Measurements from ENCODE around the gene ASIC1. TPM values are rescaled to one million over a fixed set of nuclear protein-coding genes. Genes with fewer than 3 reads are reported as not detected.

The ASIC1 gene
- total RNA-seq, 1 donor from 2014 or later: 451 TPM

- peaks cover 36% of the 10 kb centered on the region for H3K4me1 Mint-ChIP-seq (ENCODE audit: low read depth, unreplicated experiment)
- H3K9me3 Mint-ChIP-seq (ENCODE audit: unreplicated experiment): peaks cover 17% of the 10 kb centered on the region
- no peak for DNase-seq
- H3K27me3 Mint-ChIP-seq (ENCODE audit: unreplicated experiment): peaks cover 17% of the 10 kb centered on the region
- no peak overlapping the region for H3K27ac Mint-ChIP-seq (ENCODE audit: unreplicated experiment)
- no peaks in the 10 kb centered on the region for H3K36me3 Mint-ChIP-seq (ENCODE audit: unreplicated experiment)
- no peak for TF ChIP-seq CTCF (IDR thresholded peaks at IDR 0.05; ENCODE audit: partially characterized antibody, unreplicated experiment)
- no peak overlapping the region for H3K4me3 Mint-ChIP-seq (ENCODE audit: unreplicated experiment)
These were observed 9.6 kb upstream of the ASIC1 start for GRCh38 chr12:50047693-50048250.

- Mint-ChIP-seq H3K27ac (ENCODE audit: unreplicated experiment) (peak overlapping the region; percentile 84), H3K4me1 (ENCODE audit: low read depth, unreplicated experiment) (peaks cover 41% of the 10 kb centered on the region), H3K27me3 (ENCODE audit: unreplicated experiment) (peaks cover 21% of the 10 kb centered on the region), H3K4me3 (ENCODE audit: unreplicated experiment) (peak overlapping the region; percentile 7), H3K36me3 (ENCODE audit: unreplicated experiment) (no peaks in the 10 kb centered on the region), H3K9me3 (ENCODE audit: unreplicated experiment) (peaks cover 23% of the 10 kb centered on the region)
- no peak for DNase-seq
- no peak for TF ChIP-seq CTCF (IDR thresholded peaks at IDR 0.05; ENCODE audit: partially characterized antibody, unreplicated experiment)
These were observed 7.9 kb upstream of the ASIC1 start for GRCh38 chr12:50049254-50050118.

- no peak for TF ChIP-seq CTCF (IDR thresholded peaks at IDR 0.05; ENCODE audit: partially characterized antibody, unreplicated experiment)
- H3K36me3 Mint-ChIP-seq (ENCODE audit: unreplicated experiment): no peaks in the 10 kb centered on the region
- H3K9me3 Mint-ChIP-seq (ENCODE audit: unreplicated experiment): peaks cover 22% of the 10 kb centered on the region
- H3K4me3 Mint-ChIP-seq (ENCODE audit: unreplicated experiment): peak overlapping the region; percentile 37
- no peak for DNase-seq
- H3K4me1 Mint-ChIP-seq (ENCODE audit: low read depth, unreplicated experiment): peaks cover 41% of the 10 kb centered on the region
- peaks cover 19% of the 10 kb centered on the region for H3K27me3 Mint-ChIP-seq (ENCODE audit: unreplicated experiment)
- H3K27ac Mint-ChIP-seq (ENCODE audit: unreplicated experiment): peak overlapping the region; percentile 84
These were observed 7.3 kb upstream of the ASIC1 start for GRCh38 chr12:50050119-50050385.

- DNase-seq: peak; percentile 67
- peak overlapping the region; percentile 93 for H3K27ac Mint-ChIP-seq (ENCODE audit: unreplicated experiment)
These were observed 6.8 kb upstream of the ASIC1 start for GRCh38 chr12:50050410-50051098.

More at GRCh38 chr12:50050410-50051098, 6.8 kb upstream of the ASIC1 start:
- peaks cover 19% of the 10 kb centered on the region for H3K27me3 Mint-ChIP-seq (ENCODE audit: unreplicated experiment)
- peaks cover 20% of the 10 kb centered on the region for H3K9me3 Mint-ChIP-seq (ENCODE audit: unreplicated experiment)
- H3K4me1 Mint-ChIP-seq (ENCODE audit: low read depth, unreplicated experiment): peaks cover 42% of the 10 kb centered on the region
- no peaks in the 10 kb centered on the region for H3K36me3 Mint-ChIP-seq (ENCODE audit: unreplicated experiment)
- H3K4me3 Mint-ChIP-seq (ENCODE audit: unreplicated experiment): peak overlapping the region; percentile 68
- TF ChIP-seq CTCF (IDR thresholded peaks at IDR 0.05; ENCODE audit: partially characterized antibody, unreplicated experiment): no peak

Data from glutamatergic neuron (in vitro differentiated cells).